ENCODE data around the gene RCN1.
"Not testable (repeated sequence)": the region's sequence is repeated elsewhere in the genome, so short reads cannot be mapped to it uniquely, and the experiment has no call there.

The RCN1 gene

DNA sequence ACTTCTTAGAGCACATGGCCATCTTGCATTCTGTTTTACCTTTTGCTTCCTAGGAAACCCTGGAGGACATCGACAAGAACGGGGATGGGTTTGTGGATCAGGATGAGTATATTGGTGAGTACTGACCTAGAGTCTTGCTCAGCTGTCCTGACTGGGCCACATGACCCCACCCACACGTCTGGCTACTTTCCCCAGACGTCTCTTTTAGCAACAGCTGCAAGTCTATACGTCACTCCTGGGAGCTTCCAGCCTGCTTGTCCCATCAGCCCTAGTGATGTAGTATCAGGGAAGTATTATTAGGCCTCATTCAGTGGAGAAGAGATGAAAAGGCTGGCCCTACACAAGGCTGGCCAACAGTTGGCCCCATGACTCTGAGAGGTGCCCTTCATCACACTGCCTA lies 9.6 kb downstream of the RCN1 start:
- no peak overlapping the region for H3K4me3 ChIP-seq (ENCODE audit: low read length)
- H3K36me3 ChIP-seq (ENCODE audit: control insufficient read depth, insufficient read depth, low read length, severe bottlenecking): peaks cover 89% of the 10 kb centered on the region
- H3K27me3 ChIP-seq (replicated peaks; ENCODE audit: control insufficient read depth, insufficient read depth, low read length): no peaks in the 10 kb centered on the region
- H3K9me3 ChIP-seq (ENCODE audit: control insufficient read depth, low read length): no peaks in the 10 kb centered on the region
- no peaks in the 10 kb centered on the region for H3K4me1 ChIP-seq (ENCODE audit: control insufficient read depth, insufficient read depth, low read length)
- no peak overlapping the region for H3K9ac ChIP-seq (ENCODE audit: low read length)
- no peak for DNase-seq (ENCODE audit: low read depth)

- H3K9me3 ChIP-seq (ENCODE audit: control insufficient read depth, low read length): no peaks in the 10 kb centered on the region
- H3K36me3 ChIP-seq (ENCODE audit: control insufficient read depth, insufficient read depth, low read length, severe bottlenecking): peaks cover 98% of the 10 kb centered on the region
- no peaks in the 10 kb centered on the region for H3K4me1 ChIP-seq (ENCODE audit: control insufficient read depth, insufficient read depth, low read length)
- no peak overlapping the region for H3K9ac ChIP-seq (ENCODE audit: low read length)
- H3K27me3 ChIP-seq (replicated peaks; ENCODE audit: control insufficient read depth, insufficient read depth, low read length): no peaks in the 10 kb centered on the region
- H3K4me3 ChIP-seq (ENCODE audit: low read length): no peak overlapping the region
- no peak for DNase-seq (ENCODE audit: low read depth)
Observed at GRCh38 chr11:32101791-32102190, 10.9 kb downstream of the RCN1 start.

DNA sequence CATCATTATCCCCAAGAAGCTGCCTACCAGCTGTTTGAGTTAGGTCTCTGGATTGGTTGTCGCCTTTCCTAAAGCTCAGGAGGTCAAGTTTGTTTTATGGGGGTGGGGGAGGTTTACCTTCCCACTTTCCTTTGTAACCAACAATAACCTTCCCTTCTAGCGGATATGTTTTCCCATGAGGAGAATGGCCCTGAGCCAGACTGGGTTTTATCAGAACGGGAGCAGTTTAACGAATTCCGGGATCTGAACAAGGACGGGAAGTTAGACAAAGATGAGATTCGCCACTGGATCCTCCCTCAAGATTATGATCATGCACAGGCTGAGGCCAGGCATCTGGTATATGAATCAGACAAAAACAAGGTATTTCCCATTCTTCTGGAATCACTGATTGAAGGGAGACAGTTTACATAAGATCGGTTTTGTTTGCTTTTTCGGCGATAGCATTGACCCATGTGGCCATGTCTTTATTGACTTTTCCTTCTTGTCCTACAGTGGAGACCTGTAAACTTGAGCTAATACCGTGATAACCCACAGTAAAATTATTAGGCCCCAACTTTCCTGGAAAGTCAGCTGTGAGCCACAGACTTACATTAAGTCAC lies 12.3 kb downstream of the RCN1 start:
- not testable (repeated sequence) for H3K9ac ChIP-seq (ENCODE audit: low read length); H3K9me3 ChIP-seq (ENCODE audit: control insufficient read depth, low read length); H3K27me3 ChIP-seq (replicated peaks; ENCODE audit: control insufficient read depth, insufficient read depth, low read length); DNase-seq (ENCODE audit: low read depth); H3K4me3 ChIP-seq (ENCODE audit: low read length); H3K4me1 ChIP-seq (ENCODE audit: control insufficient read depth, insufficient read depth, low read length)
- H3K36me3 ChIP-seq (ENCODE audit: control insufficient read depth, insufficient read depth, low read length, severe bottlenecking): peaks cover 83% of the 10 kb centered on the region

DNA sequence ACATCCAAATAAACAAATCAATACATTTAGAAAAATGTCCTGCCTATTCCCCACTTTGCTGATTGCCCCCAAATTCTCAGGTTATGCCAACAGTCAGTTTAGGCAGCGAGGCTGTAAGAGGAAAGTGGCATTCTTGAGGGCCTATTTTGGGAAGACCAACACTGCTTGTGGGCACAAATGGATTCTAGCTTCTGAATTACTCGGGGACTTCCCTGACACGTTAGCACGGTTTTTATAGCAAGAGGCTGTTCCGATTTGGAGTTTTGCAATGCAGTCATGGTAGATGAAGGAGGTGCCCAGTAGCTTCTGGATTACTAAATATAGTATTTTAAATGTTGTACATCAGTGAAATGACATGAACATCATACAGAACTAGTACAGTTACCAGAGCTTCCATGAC lies 13.1 kb downstream of the RCN1 start:
- peaks cover 76% of the 10 kb centered on the region for H3K36me3 ChIP-seq (ENCODE audit: control insufficient read depth, insufficient read depth, low read length, severe bottlenecking)
- H3K4me1 ChIP-seq (ENCODE audit: control insufficient read depth, insufficient read depth, low read length): no peaks in the 10 kb centered on the region
- no peak for DNase-seq (ENCODE audit: low read depth)
- no peak overlapping the region for H3K4me3 ChIP-seq (ENCODE audit: low read length)
- H3K9me3 ChIP-seq (ENCODE audit: control insufficient read depth, low read length): no peaks in the 10 kb centered on the region
- H3K9ac ChIP-seq (ENCODE audit: low read length): no peak overlapping the region
- H3K27me3 ChIP-seq (replicated peaks; ENCODE audit: control insufficient read depth, insufficient read depth, low read length): no peaks in the 10 kb centered on the region

DNA sequence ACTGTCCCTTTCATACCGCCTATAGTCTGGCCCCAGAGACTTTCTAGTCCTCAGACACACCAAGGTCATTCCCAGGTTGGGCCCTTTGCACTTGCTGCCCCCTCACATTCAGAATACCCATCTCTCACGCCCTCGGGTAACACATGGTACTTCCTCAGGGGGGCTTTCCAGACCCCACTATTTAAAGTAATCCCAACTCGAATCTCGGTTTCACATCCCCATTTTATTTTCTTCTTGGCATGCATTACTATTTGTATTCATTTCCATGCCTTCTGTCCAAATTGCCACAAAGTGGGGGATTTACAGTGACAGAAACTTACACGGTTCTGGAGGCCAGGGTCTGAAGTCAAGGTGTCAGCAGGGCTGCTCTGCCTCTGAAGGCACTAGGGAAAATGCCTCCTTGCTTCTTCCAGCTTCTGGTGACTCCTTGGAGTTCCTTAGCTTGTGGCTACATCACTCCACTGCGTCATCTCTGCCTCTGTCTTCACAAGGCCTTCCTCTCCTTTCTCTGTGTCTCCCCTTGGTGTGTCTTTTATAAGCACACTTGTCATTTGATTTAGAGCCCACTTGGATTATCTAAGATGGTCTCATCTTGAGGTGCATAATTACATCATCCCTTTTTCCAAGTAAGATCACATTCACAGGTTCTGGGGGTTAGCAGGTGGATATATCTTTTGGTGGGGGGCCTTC lies 15.1 kb downstream of the RCN1 start:
- H3K4me1 ChIP-seq (ENCODE audit: control insufficient read depth, insufficient read depth, low read length): no peaks in the 10 kb centered on the region
- no peak for DNase-seq (ENCODE audit: low read depth)
- H3K9ac ChIP-seq (ENCODE audit: low read length): no peak overlapping the region
- no peaks in the 10 kb centered on the region for H3K9me3 ChIP-seq (ENCODE audit: control insufficient read depth, low read length)
- no peak overlapping the region for H3K4me3 ChIP-seq (ENCODE audit: low read length)
- H3K27me3 ChIP-seq (replicated peaks; ENCODE audit: control insufficient read depth, insufficient read depth, low read length): no peaks in the 10 kb centered on the region
- peaks cover 56% of the 10 kb centered on the region for H3K36me3 ChIP-seq (ENCODE audit: control insufficient read depth, insufficient read depth, low read length, severe bottlenecking)

- Histone ChIP-seq H3K4me1 (ENCODE audit: control insufficient read depth, insufficient read depth, low read length) (no peaks in the 10 kb centered on the region), H3K27me3 (replicated peaks; ENCODE audit: control insufficient read depth, insufficient read depth, low read length) (peaks cover under 1% of the 10 kb centered on the region), H3K9ac (ENCODE audit: low read length) (no peak overlapping the region), H3K9me3 (ENCODE audit: control insufficient read depth, low read length) (no peaks in the 10 kb centered on the region), H3K36me3 (ENCODE audit: control insufficient read depth, insufficient read depth, low read length, severe bottlenecking) (peaks cover 40% of the 10 kb centered on the region), H3K4me3 (ENCODE audit: low read length) (no peak overlapping the region)
- no peak for DNase-seq (ENCODE audit: low read depth)
Observed at GRCh38 chr11:32107647-32108046, 16.8 kb downstream of the RCN1 start.

GRCh38 chr11:32108576-32108975 lies 17.7 kb downstream of the RCN1 start:
- Histone ChIP-seq H3K27me3 (replicated peaks; ENCODE audit: control insufficient read depth, insufficient read depth, low read length) (peaks cover 4% of the 10 kb centered on the region), H3K36me3 (ENCODE audit: control insufficient read depth, insufficient read depth, low read length, severe bottlenecking) (peaks cover 30% of the 10 kb centered on the region), H3K9ac (ENCODE audit: low read length) (no peak overlapping the region), H3K9me3 (ENCODE audit: control insufficient read depth, low read length) (no peaks in the 10 kb centered on the region), H3K4me3 (ENCODE audit: low read length) (no peak overlapping the region), H3K4me1 (ENCODE audit: control insufficient read depth, insufficient read depth, low read length) (no peaks in the 10 kb centered on the region)
- no peak for DNase-seq (ENCODE audit: low read depth)

- Histone ChIP-seq H3K27me3 (replicated peaks; ENCODE audit: control insufficient read depth, insufficient read depth, low read length) (peaks cover 4% of the 10 kb centered on the region), H3K9me3 (ENCODE audit: control insufficient read depth, low read length) (no peaks in the 10 kb centered on the region), H3K9ac (ENCODE audit: low read length) (no peak overlapping the region), H3K36me3 (ENCODE audit: control insufficient read depth, insufficient read depth, low read length, severe bottlenecking) (peaks cover 25% of the 10 kb centered on the region), H3K4me3 (ENCODE audit: low read length) (no peak overlapping the region), H3K4me1 (ENCODE audit: control insufficient read depth, insufficient read depth, low read length) (no peaks in the 10 kb centered on the region)
- DNase-seq (ENCODE audit: low read depth): peak; percentile 61
Observed at GRCh38 chr11:32109138-32109537, 18.3 kb downstream of the RCN1 start.

DNA sequence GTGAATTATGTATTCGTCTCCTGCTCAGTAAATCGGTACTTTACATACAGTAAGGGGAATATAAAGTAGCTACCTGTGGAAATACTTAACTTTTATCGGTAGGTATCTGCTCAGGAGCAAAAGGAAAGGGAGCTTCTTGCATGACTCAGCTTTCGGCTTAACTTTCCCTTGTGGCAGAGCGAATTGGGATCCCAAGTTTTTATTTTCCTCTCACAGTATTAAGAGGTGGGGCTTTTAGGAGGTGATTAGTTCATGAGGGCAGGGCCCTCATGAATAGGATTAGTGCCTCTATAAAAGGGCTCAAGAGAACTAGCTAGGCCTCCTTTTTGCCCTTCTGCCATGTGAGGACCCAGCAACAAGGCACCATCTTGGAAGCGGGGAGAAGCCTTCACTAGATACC lies 18.7 kb downstream of the RCN1 start:
- H3K27me3 ChIP-seq (replicated peaks; ENCODE audit: control insufficient read depth, insufficient read depth, low read length): peaks cover 4% of the 10 kb centered on the region
- no peak overlapping the region for H3K9ac ChIP-seq (ENCODE audit: low read length)
- no peak for DNase-seq (ENCODE audit: low read depth)
- H3K36me3 ChIP-seq (ENCODE audit: control insufficient read depth, insufficient read depth, low read length, severe bottlenecking): peaks cover 20% of the 10 kb centered on the region
- H3K9me3 ChIP-seq (ENCODE audit: control insufficient read depth, low read length): no peaks in the 10 kb centered on the region
- H3K4me3 ChIP-seq (ENCODE audit: low read length): no peak overlapping the region
- H3K4me1 ChIP-seq (ENCODE audit: control insufficient read depth, insufficient read depth, low read length): no peaks in the 10 kb centered on the region

DNA sequence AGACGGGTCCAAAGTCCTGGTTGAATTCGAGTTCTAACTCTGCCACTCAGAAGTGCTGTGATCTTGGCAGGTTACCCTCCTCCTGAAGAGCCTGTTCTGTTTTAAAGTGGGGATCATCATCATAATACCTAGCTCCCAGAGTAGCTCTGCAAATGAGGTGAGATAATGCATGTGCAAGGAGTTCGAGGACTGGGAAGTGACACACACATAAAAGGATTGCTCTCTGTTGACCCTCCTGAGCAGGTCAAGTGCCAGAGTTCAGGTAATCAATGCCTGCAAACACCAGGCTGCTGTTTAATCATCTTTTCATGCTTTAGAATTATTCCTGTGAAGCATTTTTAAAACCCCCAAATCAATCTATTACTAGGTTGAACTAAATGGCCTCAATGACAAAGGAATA lies 19.9 kb downstream of the RCN1 start:
- Histone ChIP-seq H3K4me1 (ENCODE audit: control insufficient read depth, insufficient read depth, low read length) (no peaks in the 10 kb centered on the region), H3K27me3 (replicated peaks; ENCODE audit: control insufficient read depth, insufficient read depth, low read length) (peaks cover 4% of the 10 kb centered on the region), H3K9me3 (ENCODE audit: control insufficient read depth, low read length) (no peaks in the 10 kb centered on the region), H3K4me3 (ENCODE audit: low read length) (no peak overlapping the region), H3K9ac (ENCODE audit: low read length) (no peak overlapping the region), H3K36me3 (ENCODE audit: control insufficient read depth, insufficient read depth, low read length, severe bottlenecking) (peaks cover 9% of the 10 kb centered on the region)
- no peak for DNase-seq (ENCODE audit: low read depth)

DNA sequence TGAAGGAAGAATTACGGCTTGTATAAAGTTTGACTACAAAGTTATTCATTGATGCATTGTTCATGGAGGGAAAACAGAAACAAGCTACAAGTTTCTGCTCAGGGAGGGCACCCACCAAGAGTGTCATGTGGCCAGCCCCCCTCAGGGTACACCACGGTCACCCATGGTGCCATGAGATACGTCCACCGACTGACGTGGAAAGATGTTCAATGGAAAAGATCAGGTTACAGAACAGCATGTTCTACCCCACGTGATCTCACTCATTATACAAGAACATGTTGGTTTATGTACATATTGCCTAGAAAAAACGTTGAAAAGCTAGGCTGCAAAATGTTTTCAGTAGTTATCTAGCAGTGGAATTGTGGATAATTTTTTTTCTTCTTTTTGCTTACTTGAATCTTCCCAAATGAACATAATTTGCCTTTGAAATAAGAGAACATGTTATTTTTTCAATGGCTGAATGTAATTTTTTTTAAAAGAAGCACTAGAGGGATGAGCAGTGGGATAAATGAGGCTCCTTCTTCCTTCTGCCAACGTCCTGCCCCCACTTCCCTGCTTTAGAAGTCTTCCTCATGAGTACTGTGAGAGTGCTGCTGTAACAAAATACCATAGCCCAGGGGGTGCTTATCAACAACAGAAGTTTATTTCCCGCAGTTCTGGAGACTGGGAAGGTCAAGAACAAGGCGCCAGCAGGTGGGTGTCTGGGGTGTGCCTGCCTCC lies 22.5 kb downstream of the RCN1 start:
- no peaks in the 10 kb centered on the region for H3K36me3 ChIP-seq (ENCODE audit: control insufficient read depth, insufficient read depth, low read length, severe bottlenecking)
- H3K4me3 ChIP-seq (ENCODE audit: low read length): no peak overlapping the region
- peaks cover 4% of the 10 kb centered on the region for H3K27me3 ChIP-seq (replicated peaks; ENCODE audit: control insufficient read depth, insufficient read depth, low read length)
- DNase-seq (ENCODE audit: low read depth): no peak
- H3K9me3 ChIP-seq (ENCODE audit: control insufficient read depth, low read length): no peaks in the 10 kb centered on the region
- H3K9ac ChIP-seq (ENCODE audit: low read length): no peak overlapping the region
- H3K4me1 ChIP-seq (ENCODE audit: control insufficient read depth, insufficient read depth, low read length): no peaks in the 10 kb centered on the region

All from adipocyte (in vitro differentiated cells).